Liver (tissue), 9 donors: ENCODE data around the gene IL1RAP. TPM values are rescaled to one million over a fixed set of nuclear protein-coding genes. Genes with fewer than 3 reads are reported as not detected.

Experiments
- DNase-seq: peaks from one replicate; pipeline ENCODE4 v3.0.0-alpha.2; 2017; ENCODE audit warnings: low spot score
- H3K27ac ChIP-seq, 2 donors: one replicate each; pipeline ENCODE4 v1.7.0; 2013; ENCODE audit warnings: inconsistent platforms in 2 of 2, low read length in 2 of 2, control low read depth in 1 of 2, low read depth in 1 of 2, mild to moderate bottlenecking in 1 of 2
- H3K27me3 ChIP-seq, 4 donors: one replicate each; pipeline versions ENCODE4 v1.6.1 to v1.7.0; 2013; ENCODE audit warnings: low read length in 3 of 4, inconsistent platforms in 1 of 4, mild to moderate bottlenecking in 1 of 4, moderate library complexity in 1 of 4; ENCODE audit not compliant: control insufficient read depth in 4 of 4, insufficient read depth in 4 of 4
- H3K36me3 ChIP-seq, 4 donors: one replicate each; pipeline versions ENCODE4 v1.6.1 to v1.7.0; 2013; ENCODE audit warnings: low read length in 3 of 4, mild to moderate bottlenecking in 3 of 4, low read depth in 1 of 4, moderate library complexity in 1 of 4; ENCODE audit not compliant: control insufficient read depth in 4 of 4, insufficient read depth in 3 of 4
- H3K4me1 ChIP-seq, 4 donors: one replicate each; pipeline versions ENCODE4 v1.6.1 to v1.7.0; 2013; ENCODE audit warnings: low read length in 3 of 4, mild to moderate bottlenecking in 3 of 4, moderate library complexity in 1 of 4; ENCODE audit not compliant: control insufficient read depth in 4 of 4, insufficient read depth in 4 of 4
- H3K4me3 ChIP-seq, 3 donors: one replicate each; pipeline versions ENCODE4 v1.6.1 to v1.7.0; 2013; ENCODE audit warnings: low read length in 3 of 3, control low read depth in 1 of 3, low read depth in 1 of 3, mild to moderate bottlenecking in 1 of 3
- H3K9ac ChIP-seq, 2 donors: one replicate each; pipeline ENCODE4 v1.7.0; 2013; ENCODE audit warnings: low read length in 2 of 2, mild to moderate bottlenecking in 2 of 2, moderate library complexity in 2 of 2, control low read depth in 1 of 2, low read depth in 1 of 2
- H3K9me3 ChIP-seq, 4 donors: one replicate each; pipeline versions ENCODE4 v1.6.1 to v1.7.0; 2013; ENCODE audit warnings: low read length in 3 of 4; ENCODE audit not compliant: control insufficient read depth in 4 of 4
- CTCF ChIP-seq: fragments of 150-350 bp; IDR thresholded peaks from 2 replicates; pipeline ENCODE4 v1.5.1; 2017; ENCODE audit warnings: improper control_type of control experiment, low read depth, low read length; ENCODE audit not compliant: missing input control
- EGR1 ChIP-seq, 2 donors: IDR thresholded peaks; 2 replicates each; pipeline ENCODE4 v1.6.1; 2016 to 2018; ENCODE audit warnings: antibody characterized with exemption in 2 of 2, low read depth in 2 of 2
- GABPA ChIP-seq, 2 donors: IDR thresholded peaks in 1 of 2; conservative IDR thresholded peaks in 1 of 2; 2 replicates each; pipeline ENCODE4 v1.6.1; 2016; ENCODE audit warnings: antibody characterized with exemption in 2 of 2, mild to moderate bottlenecking in 1 of 2, moderate library complexity in 1 of 2
- HNF4A ChIP-seq, 2 donors: conservative IDR thresholded peaks; 2 replicates each; pipeline ENCODE4 v1.6.1; 2016; ENCODE audit warnings: antibody characterized with exemption in 2 of 2, mild to moderate bottlenecking in 2 of 2
- JUND ChIP-seq, 2 donors: IDR thresholded peaks; 2 replicates each; pipeline ENCODE4 v1.6.1; 2016; ENCODE audit warnings: antibody characterized with exemption in 2 of 2
- NR2F2 ChIP-seq: IDR thresholded peaks from 2 replicates; pipeline ENCODE4 v1.6.1; 2016; ENCODE audit warnings: antibody characterized with exemption
- RAD21 ChIP-seq, 2 donors: IDR thresholded peaks; 2 replicates each; pipeline ENCODE4 v1.6.1; 2016; ENCODE audit warnings: antibody characterized with exemption in 2 of 2, mild to moderate bottlenecking in 2 of 2
- TAF1 ChIP-seq: conservative IDR thresholded peaks from 2 replicates; pipeline ENCODE4 v1.6.1; 2016; ENCODE audit warnings: antibody characterized with exemption, mild to moderate bottlenecking
- YY1 ChIP-seq: IDR thresholded peaks from 2 replicates; pipeline ENCODE4 v1.6.1; 2016; ENCODE audit warnings: antibody characterized with exemption, mild to moderate bottlenecking
- ZBTB33 ChIP-seq: IDR thresholded peaks from 2 replicates; pipeline ENCODE4 v1.6.1; 2016; ENCODE audit warnings: antibody characterized with exemption
- WGBS: extraction: QIAGEN DNeasy Blood & Tissue Kit; methylation state at CpG from one replicate; pipeline ENCODE4 v1.1.7; 2013; 5-methylcytosine and 5-hydroxymethylcytosine counted together
- polyA plus RNA-seq, 2 donors: library from polyadenylated mRNA; stranded (reverse) in 1 of 2; unstranded in 1 of 2; fragments of 200-250 nt in 1 of 2; fragments of >200 nt in 1 of 2; fragmentation: Nextera tagmentation in 1 of 2; extraction: Ambion mirVana in 1 of 2; gene quantifications; one replicate each; pipeline versions ENCODE4 v1.2.1 to v1.2.3, GENCODE V29; 2013 to 2015
- total RNA-seq, 2 donors: library from RNA; depleted of rRNA; stranded (reverse); fragments of >200 nt; gene quantifications; one replicate each; pipeline ENCODE4 v1.2.3, GENCODE V29; 2014
- donor health status: healthy.
- donor health status: healthy.
- donor health status: healthy.
- donor health status: healthy.
- donor health status: healthy.

The IL1RAP gene
- total and polyA plus RNA-seq, 4 donors = 53.7 to 230 (median 71.6) TPM

GRCh38 chr3:190644766-190645165 is 130.9 kb downstream of the IL1RAP start:
- peaks cover 0 to 45% (median 30%) of the 10 kb centered on the region in 4 donors for H3K4me1 ChIP-seq
- no peak overlapping the region for H3K9ac ChIP-seq
- peaks cover 5 to 31% (median 23%) of the 10 kb centered on the region in 4 donors for H3K36me3 ChIP-seq
- no peak for TF ChIP-seq ZBTB33
- no peak for TF ChIP-seq GABPA (IDR thresholded peaks at IDR 0.05 in 1 of 2, conservative IDR thresholded peaks at IDR 0.05 in 1 of 2)
- no peak for TF ChIP-seq HNF4A (conservative IDR thresholded peaks at IDR 0.05)
- no peak overlapping the region for H3K4me3 ChIP-seq
- H3K9me3 ChIP-seq = no peaks in the 10 kb centered on the region
- no peaks in the 10 kb centered on the region for H3K27me3 ChIP-seq
- no peak for DNase-seq
- H3K27ac ChIP-seq = no peak overlapping the region
- WGBS = 95% methylated on average over 5 of the region's 5 CpGs

GRCh38 chr3:190645932-190646460 is 132.1 kb downstream of the IL1RAP start:
- Histone ChIP-seq H3K4me1 (peaks cover 0 to 36% (median 20%) of the 10 kb centered on the region in 4 donors), H3K27ac (no peak overlapping the region), H3K9ac (no peak overlapping the region), H3K4me3 (no peak overlapping the region), H3K9me3 (no peaks in the 10 kb centered on the region), H3K36me3 (peaks cover 5 to 31% (median 23%) of the 10 kb centered on the region in 4 donors), H3K27me3 (no peaks in the 10 kb centered on the region)
- WGBS = 87% methylated on average over 4 of the region's 4 CpGs
- DNase-seq = no peak
- no peak for TF ChIP-seq JUND (IDR thresholded peaks at IDR 0.05)

DNA sequence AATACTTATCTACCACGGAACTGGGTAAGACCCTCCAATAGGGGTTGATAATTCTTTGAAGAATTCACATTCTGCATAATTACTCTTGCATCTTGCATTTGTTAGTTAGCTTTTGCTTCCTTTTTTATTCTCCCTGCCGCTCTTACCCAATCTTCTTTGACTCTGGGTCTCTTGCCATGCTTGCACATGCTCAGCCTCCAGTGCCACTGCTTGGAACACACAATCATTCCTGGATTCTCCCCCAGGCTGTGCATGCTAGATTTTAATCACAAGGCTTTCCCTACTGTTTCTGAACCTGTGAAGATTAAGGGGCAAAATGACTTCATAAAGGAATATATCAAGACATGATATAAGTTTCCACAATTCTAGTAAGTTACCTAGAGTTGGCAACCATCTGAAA is 133.1 kb downstream of the IL1RAP start:
- WGBS = 96% methylated on average over 2 of the region's 2 CpGs
- Histone ChIP-seq H3K4me3 (no peak overlapping the region), H3K27ac (no peak overlapping the region), H3K4me1 (peaks cover 0 to 26% (median 15%) of the 10 kb centered on the region in 4 donors), H3K9me3 (no peaks in the 10 kb centered on the region), H3K9ac (no peak overlapping the region), H3K27me3 (no peaks in the 10 kb centered on the region), H3K36me3 (peaks cover 5 to 31% (median 23%) of the 10 kb centered on the region in 4 donors)
- TF ChIP-seq TAF1 (no peak), HNF4A (conservative IDR thresholded peaks at IDR 0.05) (no peak), RAD21 (IDR thresholded peaks at IDR 0.05) (no peak), YY1 (no peak), CTCF (no peak), EGR1 (IDR thresholded peaks at IDR 0.05; ENCODE audit: low read depth in 2 of 2) (no peak)
- DNase-seq = no peak

- Histone ChIP-seq H3K4me1 (no peaks in the 10 kb centered on the region), H3K9me3 (no peaks in the 10 kb centered on the region), H3K9ac (no peak overlapping the region), H3K27ac (no peak overlapping the region), H3K36me3 (no peaks in the 10 kb centered on the region), H3K27me3 (no peaks in the 10 kb centered on the region), H3K4me3 (no peak overlapping the region)
- DNase-seq = no peak
- 45% methylated on average over 5 of the region's 5 CpGs for WGBS
- TF ChIP-seq YY1 = no peak
- TF ChIP-seq ZBTB33 = no peak
- no peak for TF ChIP-seq NR2F2
Measured at GRCh38 chr3:190655933-190656332, 142.0 kb downstream of the IL1RAP start.
